HCT116 (cell line): ENCODE data around the gene TRDMT1. TPM values are rescaled to one million over a fixed set of nuclear protein-coding genes. Genes with fewer than 3 reads are reported as not detected.

ENCODE experiments used
- ATAC-seq: fragments of 200-7000 bp; cut with Tn5 transposase; 2 replicates; pipeline ENCODE4 v1.9.1; 2020; ENCODE audit warnings: mild to moderate bottlenecking, moderate library complexity
- BruUV-seq: library from RNA; stranded (reverse); fragments of 400-500 nt; replicated peaks from 2 replicates; lab custom pipeline; 2021; lab: Mats Ljungman, UMichigan
- CTCF ChIA-PET: fragments of 300-600 bp; sonication (Branson Sonifier 250); formaldehyde crosslinking; loops from one replicate; lab custom pipeline; 2021; ENCODE audit warnings: antibody characterized with exemption; lab: Charles Lee
- POLR2A ChIA-PET: fragments of 300-600, 350-600 bp; sonication (Branson Sonifier 250); formaldehyde crosslinking; loops from one replicate; lab custom pipeline; 2021; ENCODE audit warnings: antibody characterized with exemption; lab: Charles Lee
- RAD21 ChIA-PET, 2 experiments: fragments of 300-600 bp; sonication (Branson Sonifier 250); formaldehyde crosslinking; loops; one replicate each; lab custom pipeline; 2023; ENCODE audit warnings: low total read pairs in 2 of 2; ENCODE audit not compliant: uncharacterized antibody in 2 of 2, unreplicated experiment in 2 of 2, low non-redundant PET in 1 of 2; lab: Charles Lee
- DNase-seq: peaks from one replicate; pipeline ENCODE4 v3.0.0-alpha.2; 2010; ENCODE audit warnings: low read depth, low spot score
- H2AFZ ChIP-seq: fragments of 200-600 bp; shearing (Covaris generic), sonication (generic); 2 replicates; pipeline ENCODE4 v1.6.1; 2017; ENCODE audit warnings: low read depth, mixed run types, mixed read lengths, antibody characterized with exemption, low read length; ENCODE audit not compliant: poor library complexity, severe bottlenecking
- H3K27ac ChIP-seq: 2 replicates; pipeline ENCODE4 v1.5.1; 2012; ENCODE audit warnings: low read depth, low read length
- H3K27me3 ChIP-seq: fragments of 200-600 bp; sonication (generic); 2 replicates; pipeline ENCODE4 v1.6.1; 2016; ENCODE audit warnings: mixed run types, low read length, mixed read lengths; ENCODE audit not compliant: insufficient read depth
- H3K36me3 ChIP-seq, 2 experiments: fragments of 200-500 bp in 1 of 2; fragments of 200-600 bp in 1 of 2; sonication (Bioruptor generic) in 1 of 2; sonication (generic) in 1 of 2; 2 replicates each; pipeline versions ENCODE4 v1.5.1 to v1.6.1; 2014 to 2016; ENCODE audit warnings: low read length in 2 of 2, inconsistent platforms in 1 of 2, mixed read lengths in 1 of 2, mixed run types in 1 of 2; ENCODE audit not compliant: insufficient read depth in 2 of 2, control insufficient read depth in 1 of 2
- H3K4me1 ChIP-seq, 2 experiments: fragments of 200-600 bp in 1 of 2; sonication (generic) in 1 of 2; 2 replicates each; pipeline versions ENCODE4 v1.5.1 to v1.6.1; 2012 to 2017; ENCODE audit warnings: low read length in 2 of 2, inconsistent platforms in 1 of 2, mild to moderate bottlenecking in 1 of 2, mixed read lengths in 1 of 2, mixed run types in 1 of 2, moderate library complexity in 1 of 2; ENCODE audit not compliant: insufficient read depth in 2 of 2, control insufficient read depth in 1 of 2
- H3K4me2 ChIP-seq: fragments of 200-600 bp; sonication (generic); 2 replicates; pipeline ENCODE4 v1.6.1; 2017; ENCODE audit warnings: mixed run types, low read length, mixed read lengths
- H3K4me3 ChIP-seq, 2 experiments: fragments of 200-600 bp in 1 of 2; sonication (generic) in 1 of 2; replicated peaks in 1 of 2; 2 replicates each; pipeline ENCODE4 v1.5.1; 2011 to 2016; ENCODE audit warnings: low read length in 2 of 2, control low read depth in 1 of 2, low read depth in 1 of 2, mild to moderate bottlenecking in 1 of 2, mixed read lengths in 1 of 2, mixed run types in 1 of 2
- H3K79me2 ChIP-seq: fragments of 200-600 bp; sonication (generic); 2 replicates; pipeline ENCODE4 v1.6.1; 2017; ENCODE audit warnings: mild to moderate bottlenecking, mixed run types, low read length, moderate library complexity, mixed read lengths; ENCODE audit not compliant: insufficient read depth
- H3K9ac ChIP-seq: fragments of 200-600 bp; sonication (generic); 2 replicates; pipeline ENCODE4 v1.6.1; 2016; ENCODE audit warnings: low read length, mixed read lengths
- H3K9me2 ChIP-seq: fragments of 200-600 bp; sonication (generic), shearing (Covaris generic); 2 replicates; pipeline ENCODE4 v1.6.1; 2017; ENCODE audit warnings: mixed run types, mild to moderate bottlenecking, moderate library complexity; ENCODE audit not compliant: insufficient read depth
- H3K9me3 ChIP-seq, 2 experiments: fragments of 200-500 bp in 1 of 2; fragments of 200-600 bp in 1 of 2; sonication (Bioruptor generic) in 1 of 2; sonication (generic) in 1 of 2; 2 replicates each; pipeline ENCODE4 v1.6.1; 2014 to 2017; ENCODE audit warnings: low read length in 2 of 2, mixed read lengths in 2 of 2, inconsistent platforms in 1 of 2, low read depth in 1 of 2, mild to moderate bottlenecking in 1 of 2, mixed run types in 1 of 2, moderate library complexity in 1 of 2; ENCODE audit not compliant: control insufficient read depth in 1 of 2, insufficient read depth in 1 of 2
- H4K20me1 ChIP-seq: fragments of 200-600 bp; sonication (generic), shearing (Covaris generic); 2 replicates; pipeline ENCODE4 v1.6.1; 2017; ENCODE audit warnings: mixed run types, mild to moderate bottlenecking, moderate library complexity; ENCODE audit not compliant: insufficient read depth
- CBX3 ChIP-seq: IDR thresholded peaks from 2 replicates; pipeline ENCODE4 v1.6.1; 2012; ENCODE audit warnings: low read depth
- CTCF ChIP-seq, 3 experiments: fragments of 200-600 bp in 1 of 3; sonication (generic) in 1 of 3; IDR thresholded peaks in 2 of 3; conservative IDR thresholded peaks in 1 of 3; 2 replicates each; pipeline ENCODE4 v1.5.1; 2012 to 2017; ENCODE audit warnings: low read depth in 2 of 3, low read length in 2 of 3, antibody characterized with exemption in 1 of 3, borderline replicate concordance in 1 of 3, control low read depth in 1 of 3, mild to moderate bottlenecking in 1 of 3, mixed read lengths in 1 of 3, mixed run types in 1 of 3, moderate library complexity in 1 of 3; ENCODE audit not compliant: insufficient read depth in 1 of 3
- EGR1 ChIP-seq: IDR thresholded peaks from 2 replicates; pipeline ENCODE4 v1.6.1; 2012; ENCODE audit warnings: low read depth
- RAD21 ChIP-seq: IDR thresholded peaks from 2 replicates; pipeline ENCODE4 v1.6.1; 2012; ENCODE audit warnings: low read depth, mild to moderate bottlenecking
- SP1 ChIP-seq: IDR thresholded peaks from 2 replicates; pipeline ENCODE4 v1.6.1; 2012; ENCODE audit warnings: low read depth
- ZNF274 ChIP-seq: fragments of 200-500 bp; sonication (Bioruptor generic); IDR thresholded peaks from 2 replicates; pipeline ENCODE4 v1.6.1; 2014; ENCODE audit warnings: mild to moderate bottlenecking, low read depth, low read length, inconsistent platforms
- intact Hi-C: fragments of 100-400 bp; cut with micrococcal nuclease; formaldehyde crosslinking; loops from 2 replicates; pipeline ENCODE4 v1.10.0; 2022
- total RNA-seq: library from RNA; stranded (reverse); gene quantifications from one replicate; pipeline ENCODE4 v1.2.1, GENCODE V29; 2021; ENCODE audit not compliant: unreplicated experiment

Gene TRDMT1
- total RNA-seq, 1 experiment from 2014 or later: 8.6 TPM

- ChIA-PET CTCF (interaction anchor here (1.1 kb wide), 1 partner anchor 8 kb away, joined by 5 read pairs; the partner anchor contains the start of gene VIM), POLR2A (no interaction called here), RAD21 (no interaction called here)
- Histone ChIP-seq H3K79me2 (no peaks in the 10 kb centered on the region), H2AFZ (no peak overlapping the region), H3K36me3 (no peaks in the 10 kb centered on the region), H3K9me3 (no peaks in the 10 kb centered on the region), H3K4me2 (no peak overlapping the region), H4K20me1 (no peaks in the 10 kb centered on the region), H3K4me3 (no peak overlapping the region), H3K27me3 (no peaks in the 10 kb centered on the region), H3K4me1 (no peaks in the 10 kb centered on the region), H3K27ac (no peak overlapping the region), H3K9ac (no peak overlapping the region), H3K9me2 (no peaks in the 10 kb centered on the region)
- no TSS peak for BruUV-seq
- no peak for TF ChIP-seq EGR1
- no peak for TF ChIP-seq CTCF (IDR thresholded peaks at IDR 0.05 in 2 of 3, conservative IDR thresholded peaks at IDR 0.05 in 1 of 3; ENCODE audit: borderline replicate concordance in 1 of 3, insufficient read depth in 1 of 3, low read depth in 2 of 3, low read length in 2 of 3)
- TF ChIP-seq ZNF274: no peak
- no peak for TF ChIP-seq CBX3
- ATAC-seq (no peak), DNase-seq (no peak)
- intact Hi-C loops: loop anchor here (10.0 kb wide), 1 partner anchor 172 kb away; no protein-coding TSS in a partner anchor
These were observed 35.1 kb upstream of the TRDMT1 start for GRCh38 chr10:17236468-17237148.

GRCh38 chr10:17235136-17235535 lies 33.7 kb upstream of the TRDMT1 start:
- Histone ChIP-seq H3K4me3 (no peak overlapping the region), H3K27me3 (no peaks in the 10 kb centered on the region), H3K9me3 (no peaks in the 10 kb centered on the region), H3K9ac (no peak overlapping the region), H2AFZ (no peak overlapping the region), H3K9me2 (no peaks in the 10 kb centered on the region), H3K4me1 (peaks cover 6 to 10% of the 10 kb centered on the region in 2 experiments), H3K36me3 (no peaks in the 10 kb centered on the region), H3K27ac (no peak overlapping the region), H4K20me1 (no peaks in the 10 kb centered on the region), H3K4me2 (no peak overlapping the region), H3K79me2 (no peaks in the 10 kb centered on the region)
- ChIA-PET POLR2A (no interaction called here), RAD21 (no interaction called here), CTCF (interaction anchor here (0.6 kb wide), 1 partner anchor 540 kb away, joined by 3 read pairs; no protein-coding TSS in a partner anchor)
- ATAC-seq: peak; percentile 35; the same call in 1 of the 2 replicates
- intact Hi-C loops: loop anchor here (10.0 kb wide), 1 partner anchor 170 kb away; no protein-coding TSS in a partner anchor
- no peak for DNase-seq
- no TSS peak for BruUV-seq
- TF ChIP-seq RAD21 (peak; percentile 22; the same call in 1 of the 2 replicates), CTCF (IDR thresholded peaks at IDR 0.05 in 2 of 3, conservative IDR thresholded peaks at IDR 0.05 in 1 of 3; ENCODE audit: borderline replicate concordance in 1 of 3, insufficient read depth in 1 of 3, low read depth in 2 of 3, low read length in 2 of 3) (peak in 2 of 3 experiments; percentile 24 to 43; a peak in 3 of 6 replicates), SP1 (no peak)
